HUES48 (cell line): ENCODE data around the gene CDC14B.
"Not testable (repeated sequence)": the region's sequence is repeated elsewhere in the genome, so short reads cannot be mapped to it uniquely, and the experiment has no call there.

Experiments used
- H3K27ac ChIP-seq: one replicate; pipeline ENCODE4 v1.7.0; 2013; ENCODE audit warnings: low read depth, low read length, inconsistent platforms
- H3K27me3 ChIP-seq: 2 replicates; pipeline ENCODE4 v1.6.1; 2013; ENCODE audit warnings: mild to moderate bottlenecking, low read length; ENCODE audit not compliant: control insufficient read depth, insufficient read depth
- H3K36me3 ChIP-seq: 2 replicates; pipeline ENCODE4 v1.6.1; 2013; ENCODE audit warnings: low read length; ENCODE audit not compliant: control insufficient read depth, insufficient read depth
- H3K4me1 ChIP-seq: 2 replicates; pipeline ENCODE4 v1.6.1; 2013; ENCODE audit warnings: mild to moderate bottlenecking, low read length; ENCODE audit not compliant: control insufficient read depth, insufficient read depth
- H3K4me3 ChIP-seq: 2 replicates; pipeline ENCODE4 v1.5.1; 2013; ENCODE audit warnings: mild to moderate bottlenecking, low read depth, low read length
- H3K9ac ChIP-seq: 2 replicates; pipeline ENCODE4 v1.6.1; 2013; ENCODE audit warnings: mild to moderate bottlenecking, low read depth, low read length, moderate library complexity
- H3K9me3 ChIP-seq: 2 replicates; pipeline ENCODE4 v1.6.1; 2013; ENCODE audit warnings: low read length; ENCODE audit not compliant: control insufficient read depth, insufficient read depth

CDC14B gene

GRCh38 chr9:96621618-96622017 lies 2.0 kb upstream of the CDC14B start:
- H3K4me3 ChIP-seq, result peak overlapping the region; percentile 84
- no peak overlapping the region for H3K9ac ChIP-seq

GRCh38 chr9:96620832-96621269 lies 1.2 kb upstream of the CDC14B start:
- Histone ChIP-seq H3K9ac (peak overlapping the region; percentile 4; the same call in 1 of the 2 replicates), H3K36me3 (no peaks in the 10 kb centered on the region), H3K4me1 (peaks cover 29% of the 10 kb centered on the region), H3K27me3 (peaks cover 21% of the 10 kb centered on the region), H3K4me3 (peak overlapping the region; percentile 84), H3K27ac (peak overlapping the region; percentile 89), H3K9me3 (no peaks in the 10 kb centered on the region)

More at GRCh38 chr9:96621618-96622017, 2.0 kb upstream of the CDC14B start:
- peak overlapping the region; percentile 89 for H3K27ac ChIP-seq
- peaks cover 29% of the 10 kb centered on the region for H3K4me1 ChIP-seq
- H3K9me3 ChIP-seq, result no peaks in the 10 kb centered on the region
- peaks cover 21% of the 10 kb centered on the region for H3K27me3 ChIP-seq
- H3K36me3 ChIP-seq, result no peaks in the 10 kb centered on the region

- Histone ChIP-seq H3K4me1 (peaks cover 29% of the 10 kb centered on the region), H3K9ac (0 out of 2 replicates have a peak overlapping the region, but pooled peaks have one; percentile 15)
Measured at GRCh38 chr9:96620181-96620514, 505 bp upstream of the CDC14B start.

GRCh38 chr9:96619124-96619465 lies 548 bp downstream of the CDC14B start:
- peaks cover 29% of the 10 kb centered on the region for H3K4me1 ChIP-seq
- peak overlapping the region; percentile 84 for H3K4me3 ChIP-seq
- no peak overlapping the region for H3K9ac ChIP-seq
- no peaks in the 10 kb centered on the region for H3K36me3 ChIP-seq
- peak overlapping the region; percentile 20 for H3K27ac ChIP-seq
- H3K9me3 ChIP-seq, result no peaks in the 10 kb centered on the region
- peaks cover 21% of the 10 kb centered on the region for H3K27me3 ChIP-seq

More at GRCh38 chr9:96620181-96620514, 505 bp upstream of the CDC14B start:
- peaks cover 21% of the 10 kb centered on the region for H3K27me3 ChIP-seq
- H3K4me3 ChIP-seq, result peak overlapping the region; percentile 84
- H3K9me3 ChIP-seq, result no peaks in the 10 kb centered on the region
- peak overlapping the region; percentile 89 for H3K27ac ChIP-seq
- no peaks in the 10 kb centered on the region for H3K36me3 ChIP-seq

- Histone ChIP-seq H3K9me3 (no peaks in the 10 kb centered on the region), H3K4me1 (peaks cover 31% of the 10 kb centered on the region), H3K9ac (no peak overlapping the region), H3K27ac (no peak overlapping the region), H3K4me3 (peak overlapping the region; percentile 84), H3K27me3 (peaks cover 21% of the 10 kb centered on the region), H3K36me3 (no peaks in the 10 kb centered on the region)
Measured at GRCh38 chr9:96618209-96619123, 1.2 kb downstream of the CDC14B start.

- Histone ChIP-seq H3K27ac (no peak overlapping the region), H3K27me3 (peaks cover 21% of the 10 kb centered on the region), H3K9me3 (no peaks in the 10 kb centered on the region), H3K9ac (no peak overlapping the region), H3K4me1 (peaks cover 39% of the 10 kb centered on the region), H3K36me3 (no peaks in the 10 kb centered on the region), H3K4me3 (peak overlapping the region; percentile 84)
Measured at GRCh38 chr9:96617439-96618185, 2.0 kb downstream of the CDC14B start.

GRCh38 chr9:96616817-96617438 lies 2.7 kb downstream of the CDC14B start:
- H3K9ac ChIP-seq, result no peak overlapping the region
- peaks cover 45% of the 10 kb centered on the region for H3K4me1 ChIP-seq
- no peak overlapping the region for H3K27ac ChIP-seq
- H3K4me3 ChIP-seq, result no peak overlapping the region
- H3K9me3 ChIP-seq, result no peaks in the 10 kb centered on the region
- H3K27me3 ChIP-seq, result peaks cover 21% of the 10 kb centered on the region
- H3K36me3 ChIP-seq, result no peaks in the 10 kb centered on the region

- Histone ChIP-seq H3K9ac (no peak overlapping the region), H3K36me3 (no peaks in the 10 kb centered on the region), H3K27ac (no peak overlapping the region), H3K27me3 (peaks cover 21% of the 10 kb centered on the region), H3K9me3 (no peaks in the 10 kb centered on the region), H3K4me1 (peaks cover 35% of the 10 kb centered on the region), H3K4me3 (no peak overlapping the region)
Measured at GRCh38 chr9:96615411-96615810, 4.2 kb downstream of the CDC14B start.

GRCh38 chr9:96614664-96615063 lies 5.0 kb downstream of the CDC14B start:
- not testable (repeated sequence) for H3K27ac ChIP-seq, H3K4me3 ChIP-seq, H3K9me3 ChIP-seq, H3K9ac ChIP-seq, H3K36me3 ChIP-seq
- Histone ChIP-seq H3K27me3 (peaks cover 21% of the 10 kb centered on the region), H3K4me1 (peaks cover 30% of the 10 kb centered on the region)

- H3K27me3 ChIP-seq, result peaks cover 13% of the 10 kb centered on the region
- no peaks in the 10 kb centered on the region for H3K9me3 ChIP-seq
- peak overlapping the region; percentile 70 for H3K27ac ChIP-seq
- no peaks in the 10 kb centered on the region for H3K36me3 ChIP-seq
- peaks cover 27% of the 10 kb centered on the region for H3K4me1 ChIP-seq
- H3K4me3 ChIP-seq, result no peak overlapping the region
- H3K9ac ChIP-seq, result no peak overlapping the region
Measured at GRCh38 chr9:96612966-96613589, 6.6 kb downstream of the CDC14B start.
